Measurements from ENCODE around the gene SH3BP1. TPM values are rescaled to one million over a fixed set of nuclear protein-coding genes. Genes with fewer than 3 reads are reported as not detected.

Gene SH3BP1
- total and polyA plus RNA-seq, 2 of the 8 experiments (the other 6 are each of a cell fraction or from before 2014, with no cell fraction given), result 23.9 to 40.3 TPM

DNA sequence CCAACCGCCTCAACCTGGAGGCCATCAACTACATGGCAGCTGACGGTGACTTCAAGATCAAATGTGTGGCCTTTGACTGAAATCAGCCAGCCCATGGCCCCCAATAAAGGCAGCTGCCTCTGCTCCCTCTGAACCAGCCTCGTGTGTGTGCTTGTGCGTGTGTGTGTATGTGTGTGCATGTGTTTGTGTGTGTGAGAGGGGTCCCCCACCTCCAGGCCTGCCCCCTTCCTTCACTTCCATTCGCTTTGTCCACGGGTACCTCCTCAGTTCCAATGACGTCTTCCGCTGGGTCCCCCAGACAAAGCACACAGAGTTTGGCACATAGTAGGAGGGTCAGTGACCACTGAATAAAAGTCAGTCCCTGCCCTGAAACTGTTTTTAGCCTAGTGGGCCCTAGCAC is 40.2 kb downstream of the SH3BP1 start (continued):
- TF ChIP-seq EP300 (IDR thresholded peaks at IDR 0.05; ENCODE audit: borderline replicate concordance in 1 of 2, low read depth in 2 of 2, low read length in 2 of 2) (no peak), SP1 (IDR thresholded peaks at IDR 0.05; ENCODE audit: low read depth, low read length) (no peak; the same call in 1 of the 2 replicates)

Measured in H1 (cell line).